Stimulated activated CD4-positive, alpha-beta T cell treated with anti-CD3 and anti-CD28 coated beads, Interleukin-15, amount 100 ng/mL, for 1 hour (primary cell): ENCODE measurements around the gene PEX11B.
A peak's percentile ranks its signal among the peaks of the same experiment; 100 is the strongest.
"Not testable (repeated sequence)": the region's sequence is repeated elsewhere in the genome, so short reads cannot be mapped to it uniquely, and the experiment has no call there.

ENCODE experiments used
- DNase-seq, 2 donors: peaks; one replicate each; pipeline ENCODE4 v3.0.0-alpha.2; 2020; ENCODE audit warnings: low read depth in 1 of 2, low spot score in 1 of 2

PEX11B gene

DNA sequence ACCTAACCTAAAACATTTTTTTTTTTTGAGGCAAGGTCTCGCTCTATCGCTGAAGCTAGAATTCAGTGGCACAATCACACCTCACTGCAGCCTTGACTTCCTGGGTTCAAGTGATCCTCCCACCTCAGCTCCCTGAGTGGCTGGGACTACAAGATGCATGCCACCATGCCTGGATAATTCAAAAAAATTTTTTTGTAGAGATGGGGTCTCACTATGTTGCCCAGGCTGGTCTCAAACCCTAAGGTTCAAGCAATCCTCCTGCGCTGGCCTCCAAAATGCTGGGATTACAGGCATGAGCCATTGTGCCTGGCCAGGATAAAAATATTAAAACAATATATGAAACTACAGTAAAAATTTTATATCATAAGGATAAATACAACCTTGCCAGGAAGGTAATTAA lies 34.4 kb upstream of the PEX11B start:
- no peak for DNase-seq

DNA sequence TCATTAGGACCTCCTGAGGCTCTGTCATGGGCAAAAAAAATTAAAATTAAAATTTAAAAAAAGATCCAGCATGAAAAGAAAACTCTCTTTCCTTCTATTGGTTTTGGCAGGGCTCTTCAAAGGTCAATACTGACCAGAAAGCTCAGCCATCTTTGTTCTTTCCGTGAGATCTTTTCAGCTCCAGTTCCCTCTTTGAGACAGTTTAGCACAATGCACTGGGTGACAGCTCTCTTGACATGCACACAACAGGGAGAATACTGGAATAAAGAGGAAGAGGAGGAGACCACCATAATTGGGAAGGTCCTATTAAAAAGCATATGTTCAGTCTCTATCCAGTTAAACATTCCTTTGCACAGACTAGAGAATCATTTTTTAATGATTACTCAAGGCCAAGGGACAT lies 33.0 kb upstream of the PEX11B start:
- no peak for DNase-seq

DNA sequence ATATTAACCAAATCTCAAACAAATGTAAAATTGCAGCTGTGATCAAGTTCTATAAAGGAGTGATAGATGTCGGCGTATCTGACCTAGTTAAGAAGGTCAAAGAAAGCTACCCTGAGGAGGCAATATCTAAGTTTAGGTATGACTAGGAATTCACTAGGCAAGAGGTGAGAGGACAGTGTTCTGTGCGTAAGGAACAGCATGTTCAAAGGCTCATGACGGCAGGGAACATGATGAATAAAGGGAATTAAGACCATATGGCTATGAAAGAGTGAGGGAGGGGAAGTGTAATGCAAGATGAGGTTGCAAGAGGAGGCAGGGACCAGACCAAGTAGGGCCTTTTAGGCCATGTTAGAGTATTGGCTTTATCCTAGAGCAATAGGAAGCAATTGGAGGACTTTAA lies 30.7 kb upstream of the PEX11B start:
- DNase-seq: no peak

DNA sequence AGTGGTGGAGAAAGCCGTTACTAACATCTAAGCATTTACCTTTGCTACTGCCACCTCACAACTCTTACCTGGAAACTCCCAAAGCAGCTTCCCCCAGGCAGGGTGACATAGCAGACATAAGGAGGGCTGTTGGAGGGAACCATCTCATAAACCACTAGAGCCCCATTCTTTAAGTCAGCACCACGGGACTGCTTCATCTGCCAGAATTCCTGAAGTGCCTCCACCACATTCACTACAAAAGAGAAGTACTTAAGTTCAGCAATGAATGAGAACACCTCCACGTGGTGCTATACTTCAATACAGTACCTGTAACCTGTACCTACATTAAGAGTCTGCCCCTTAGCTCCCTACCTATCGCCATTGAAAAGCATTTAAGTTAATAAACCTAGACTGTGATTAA lies 29.0 kb upstream of the PEX11B start:
- DNase-seq: no peak

DNA sequence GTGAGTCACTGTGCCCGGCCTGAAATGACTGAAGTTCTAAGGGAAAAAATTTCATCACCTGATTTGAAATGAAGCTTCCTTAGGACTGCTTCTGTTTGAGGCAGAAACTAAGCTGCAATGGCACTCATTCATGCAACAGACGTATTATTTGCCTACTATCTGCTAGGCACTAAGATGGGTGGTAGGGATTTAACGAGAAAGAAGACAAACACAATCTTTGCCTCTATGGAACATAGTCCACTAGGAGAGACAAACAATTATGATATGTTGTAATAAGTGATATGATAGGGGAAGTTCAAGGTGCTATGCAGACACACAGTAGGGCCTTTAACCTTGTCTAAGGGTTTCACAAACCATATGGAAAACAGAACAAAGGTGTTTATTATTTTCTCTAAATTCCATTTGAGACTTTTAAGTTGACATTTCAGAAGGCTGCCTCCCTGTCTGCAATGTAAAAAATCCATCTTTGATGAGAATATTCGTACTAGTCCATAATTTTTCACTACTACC lies 28.0 kb upstream of the PEX11B start:
- no peak for DNase-seq

DNA sequence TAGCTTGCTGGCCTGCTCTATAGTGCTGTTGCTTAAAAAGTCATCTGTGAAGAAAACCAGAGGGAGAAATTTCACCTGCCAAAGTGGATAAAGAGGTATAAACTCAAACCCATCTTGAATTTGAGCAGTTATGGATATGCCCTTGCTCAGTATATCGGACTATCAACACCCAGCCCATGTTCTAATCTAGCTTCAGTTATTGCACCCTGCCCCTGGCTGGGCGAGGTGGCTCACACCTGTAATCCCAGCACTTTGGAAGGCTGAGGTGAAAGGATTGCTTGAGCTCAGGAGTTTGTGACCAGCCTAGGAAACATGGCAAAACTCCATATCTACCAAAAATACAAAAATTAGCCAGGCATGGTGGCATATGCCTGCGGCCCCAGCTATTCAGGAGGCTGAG lies 26.0 kb upstream of the PEX11B start:
- DNase-seq: no peak

DNA sequence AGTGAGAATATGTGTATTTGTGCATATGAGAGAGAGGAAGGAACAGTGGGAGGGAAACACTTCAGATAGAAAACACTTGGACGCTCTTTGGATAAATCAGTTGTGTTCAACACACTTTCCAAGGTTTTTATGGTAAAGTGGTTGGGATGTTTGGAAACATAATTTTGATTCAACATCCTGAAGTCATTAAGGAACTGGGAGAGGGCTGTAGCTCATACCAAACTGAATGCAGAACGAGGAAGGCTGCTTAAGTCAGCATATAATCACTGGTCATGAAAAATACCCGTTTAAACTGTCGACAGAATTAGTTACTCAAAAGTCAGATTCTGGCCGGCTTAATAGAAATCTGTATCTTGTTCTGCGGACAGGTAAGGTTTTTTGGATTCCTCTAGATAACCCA lies 24.4 kb upstream of the PEX11B start:
- no peak for DNase-seq

DNA sequence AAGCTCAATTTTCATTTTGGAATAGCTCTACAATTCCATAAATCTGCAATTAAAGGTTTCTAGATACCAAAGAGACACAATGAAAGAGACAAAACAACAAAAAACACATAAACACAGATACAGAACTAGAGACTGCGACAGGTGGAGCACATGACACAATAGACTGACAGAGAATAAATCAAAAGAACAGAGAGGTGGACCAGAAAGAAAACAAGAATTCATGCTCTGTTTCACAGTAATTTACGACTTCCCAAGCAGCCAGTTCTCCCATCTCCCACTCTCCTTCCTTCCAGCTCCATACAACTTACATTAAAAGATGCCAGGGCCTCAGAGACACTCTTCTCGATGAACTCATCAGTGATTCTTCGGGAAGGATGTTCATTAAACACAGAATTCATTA lies 23.9 kb upstream of the PEX11B start:
- DNase-seq: no peak

DNA sequence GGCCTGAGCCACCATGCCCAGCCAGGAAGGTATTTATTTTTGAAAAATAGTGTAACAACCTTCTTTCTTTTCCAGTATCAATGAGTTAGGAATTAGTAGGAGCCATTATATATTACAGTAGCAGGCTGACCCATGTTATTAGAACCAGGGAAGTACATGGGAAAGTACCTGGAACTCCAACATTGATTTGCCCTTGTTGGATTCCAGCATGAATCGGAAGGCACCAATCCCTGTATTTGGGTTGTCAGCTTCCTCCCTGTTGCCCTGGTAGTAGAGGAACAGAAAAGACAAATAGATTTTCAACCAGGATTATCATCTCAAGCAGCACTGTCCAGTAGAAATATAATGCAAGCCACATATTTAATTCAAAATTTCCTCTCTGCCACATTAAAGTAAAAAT lies 18.9 kb upstream of the PEX11B start:
- no peak for DNase-seq

DNA sequence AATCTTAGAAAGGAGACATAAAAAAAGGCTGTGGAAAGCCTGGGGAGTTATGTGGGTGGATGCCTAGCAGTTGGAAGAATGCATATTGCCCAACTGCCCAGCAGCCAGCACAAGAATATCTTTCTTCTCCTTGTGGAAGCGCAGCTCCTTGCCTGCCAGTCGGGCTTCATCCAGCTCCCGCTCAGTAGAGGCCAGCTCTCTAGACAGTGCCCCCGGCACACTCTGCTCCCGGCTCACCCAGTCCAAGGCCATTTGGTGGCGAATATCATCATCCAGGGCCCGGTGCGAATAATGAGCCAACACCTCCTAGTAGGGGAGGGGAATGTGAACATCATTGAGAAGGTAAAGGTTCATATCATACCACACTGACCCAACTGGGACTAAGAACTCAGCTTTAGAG lies 17.7 kb upstream of the PEX11B start:
- DNase-seq: no peak

DNA sequence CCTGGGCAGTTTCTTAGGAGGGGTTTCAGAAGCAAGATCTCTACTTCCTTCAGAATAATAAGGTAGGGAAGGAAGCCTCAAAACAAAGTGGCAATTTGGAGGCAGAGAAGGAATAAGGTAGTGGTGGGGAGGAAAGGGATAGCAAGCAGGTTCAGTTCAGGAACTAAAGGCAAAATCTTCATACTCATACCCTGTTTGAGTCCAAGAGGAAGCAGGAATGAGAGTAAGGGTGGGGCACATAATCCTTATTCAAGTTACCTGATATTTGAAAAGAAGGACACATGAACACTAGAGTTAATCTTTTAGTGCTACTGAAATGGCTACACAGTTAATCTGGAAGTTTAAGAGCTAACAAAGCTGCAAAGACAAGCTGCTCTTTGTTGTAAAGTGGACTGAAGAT lies 17.2 kb upstream of the PEX11B start:
- DNase-seq: no peak

DNA sequence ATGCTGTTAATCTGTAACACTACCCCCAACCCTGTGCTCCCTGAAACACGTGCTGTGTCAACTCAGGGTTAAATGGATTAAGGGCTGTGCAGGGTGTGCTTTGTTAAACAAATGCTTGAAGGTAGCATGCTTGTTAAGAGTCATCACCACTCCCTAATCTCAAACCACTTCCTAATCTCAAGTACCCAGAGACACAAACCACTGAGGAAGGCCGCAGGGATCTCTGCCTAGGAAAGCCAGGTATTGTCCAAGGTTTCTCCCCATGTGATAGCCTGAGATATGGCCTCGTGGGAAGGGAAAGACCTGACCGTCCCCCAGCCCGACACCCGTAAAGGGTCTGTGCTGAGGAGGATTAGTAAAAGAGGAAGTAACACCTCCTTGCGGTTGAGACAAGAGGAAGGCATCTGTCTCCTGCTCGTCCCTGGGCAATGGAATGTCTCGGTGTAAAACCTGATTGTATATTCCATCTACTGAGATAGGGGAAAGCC lies 14.0 kb upstream of the PEX11B start:
- DNase-seq: not testable (repeated sequence)

DNA sequence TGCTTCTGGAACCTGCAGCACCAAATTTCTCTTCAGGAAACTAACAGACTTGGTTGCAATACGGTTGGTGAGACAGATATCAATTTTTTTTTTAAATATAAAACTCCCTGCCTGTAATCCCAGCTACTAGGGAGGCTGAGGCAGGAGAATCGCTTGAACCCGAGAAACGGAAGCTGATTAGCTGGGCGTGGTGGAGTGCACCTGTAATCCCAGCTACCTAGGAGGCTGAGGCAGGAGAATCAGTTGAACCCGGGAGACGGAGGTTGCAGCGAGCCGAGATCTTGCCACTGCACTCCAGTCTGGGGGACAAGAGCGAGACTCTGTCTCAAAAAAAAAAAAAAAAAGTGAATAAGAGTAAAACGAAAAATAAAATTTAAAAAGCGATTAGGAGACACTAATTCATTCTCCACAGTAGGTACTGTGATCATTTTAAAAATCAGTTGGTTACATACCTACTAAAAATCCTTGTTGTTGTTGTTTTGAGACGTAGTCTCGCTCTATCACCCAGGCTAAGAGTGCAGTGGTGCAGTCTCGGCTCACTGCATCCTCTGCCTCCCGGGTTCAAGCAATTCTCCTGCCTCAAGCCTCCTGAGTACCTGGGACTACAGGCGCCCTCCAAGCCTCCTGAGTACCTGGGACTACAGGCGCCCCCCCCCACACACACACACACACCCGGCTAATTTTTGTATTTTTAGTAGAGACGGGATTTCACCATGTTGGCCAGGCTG lies 9.6 kb upstream of the PEX11B start:
- no peak for DNase-seq

DNA sequence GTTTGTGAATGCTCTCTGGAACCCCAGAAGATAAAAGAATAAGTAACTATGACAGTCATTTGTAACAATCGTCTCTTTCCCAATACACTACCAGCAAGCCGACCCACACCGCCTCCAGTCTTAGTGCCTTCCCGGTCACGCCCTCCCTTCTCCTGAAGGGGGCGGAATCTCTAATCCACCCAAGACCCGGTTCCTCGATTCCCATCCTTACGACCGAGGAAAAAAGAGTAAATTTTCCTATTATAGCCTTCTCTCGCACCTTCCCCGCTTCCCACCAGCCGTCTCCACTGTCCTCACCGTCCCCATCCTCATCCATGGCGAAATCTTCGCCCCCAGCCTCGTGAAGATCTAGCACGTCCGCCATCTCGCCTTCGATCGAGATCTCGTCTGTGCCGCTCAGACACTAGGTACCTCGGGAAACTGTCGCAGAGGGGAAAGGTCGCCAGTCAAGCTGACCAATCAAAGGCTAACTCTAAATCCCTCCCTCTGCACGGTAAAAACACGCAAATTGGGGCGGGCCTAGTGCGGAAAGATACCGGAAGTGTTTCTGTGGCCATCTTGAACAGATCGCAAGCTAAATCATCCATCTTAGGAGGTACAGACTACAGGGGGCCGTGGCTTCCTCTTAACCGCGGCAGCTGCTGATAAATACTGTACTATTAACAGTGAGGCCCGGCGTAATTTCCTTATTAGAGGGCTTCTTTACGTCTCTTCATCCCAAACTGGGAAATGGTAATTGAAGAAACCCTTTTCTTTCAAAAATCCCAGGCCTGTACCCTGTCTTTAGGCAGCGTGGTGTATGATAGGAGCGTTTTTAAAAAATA lies 8.8 kb upstream of the PEX11B start, which contains the start of gene RBM8A:
Gene RBM8A, minus strand, starts transcription at position 422 of the 824 bp plus-strand sequence. Its CDS starts 58 bp downstream, at position 364.
- peak; percentile 74 to 86 for DNase-seq

DNA sequence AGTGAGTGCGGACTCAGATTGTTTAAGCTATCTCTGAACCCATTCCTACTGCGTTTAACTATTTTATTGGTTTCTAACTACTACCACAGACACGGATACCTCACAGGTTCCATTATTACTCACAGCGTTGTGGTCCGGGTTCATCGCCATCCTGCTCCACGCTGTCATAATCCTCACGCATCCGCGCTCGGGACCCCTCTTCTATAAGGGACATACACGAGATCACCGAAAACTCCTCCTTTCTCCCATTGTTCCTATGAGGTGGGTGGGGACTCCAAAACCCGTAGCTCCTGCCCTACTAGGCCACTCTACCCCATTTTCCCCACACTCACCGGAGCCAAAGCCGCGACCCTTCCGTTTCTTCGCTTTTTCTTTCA lies 8.2 kb upstream of the PEX11B start:
- peak in 1 of 2 donors; percentile 28 for DNase-seq

DNA sequence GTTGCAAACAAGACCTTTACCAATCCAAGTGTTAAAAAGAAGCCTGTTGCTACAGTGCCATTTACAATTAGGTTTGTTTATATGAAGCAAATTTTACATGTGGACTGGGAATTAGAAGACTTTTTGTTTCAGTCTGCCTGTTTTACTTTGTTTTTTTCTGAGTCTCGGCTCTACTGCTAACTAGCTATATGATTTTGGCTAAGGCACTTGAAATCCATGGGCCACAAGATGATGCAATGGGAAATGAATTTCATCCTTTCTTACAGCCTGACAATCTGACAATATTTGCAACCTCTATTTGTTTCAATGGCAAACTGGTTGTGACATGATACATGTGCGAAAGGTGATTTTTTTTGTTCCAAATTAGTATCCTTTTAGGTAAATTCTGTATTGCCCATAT lies 3.7 kb upstream of the PEX11B start:
- DNase-seq: no peak

DNA sequence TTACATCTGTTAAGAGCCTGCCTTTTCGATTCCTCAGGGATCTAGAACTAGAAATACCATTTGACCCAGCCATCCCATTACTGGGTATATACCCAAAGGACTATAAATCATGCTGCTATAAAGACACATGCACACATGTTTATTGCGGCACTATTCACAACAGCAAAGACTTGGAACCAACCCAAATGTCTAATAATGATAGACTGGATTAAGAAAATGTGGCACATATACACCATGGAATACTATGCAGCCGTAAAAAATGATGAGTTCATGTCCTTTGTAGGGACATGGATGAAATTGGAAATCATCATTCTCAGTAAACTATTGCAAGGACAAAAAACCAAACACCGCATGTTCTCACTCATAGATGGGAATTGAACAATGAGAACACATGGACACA lies 1.8 kb upstream of the PEX11B start:
- not testable (repeated sequence) for DNase-seq

DNA sequence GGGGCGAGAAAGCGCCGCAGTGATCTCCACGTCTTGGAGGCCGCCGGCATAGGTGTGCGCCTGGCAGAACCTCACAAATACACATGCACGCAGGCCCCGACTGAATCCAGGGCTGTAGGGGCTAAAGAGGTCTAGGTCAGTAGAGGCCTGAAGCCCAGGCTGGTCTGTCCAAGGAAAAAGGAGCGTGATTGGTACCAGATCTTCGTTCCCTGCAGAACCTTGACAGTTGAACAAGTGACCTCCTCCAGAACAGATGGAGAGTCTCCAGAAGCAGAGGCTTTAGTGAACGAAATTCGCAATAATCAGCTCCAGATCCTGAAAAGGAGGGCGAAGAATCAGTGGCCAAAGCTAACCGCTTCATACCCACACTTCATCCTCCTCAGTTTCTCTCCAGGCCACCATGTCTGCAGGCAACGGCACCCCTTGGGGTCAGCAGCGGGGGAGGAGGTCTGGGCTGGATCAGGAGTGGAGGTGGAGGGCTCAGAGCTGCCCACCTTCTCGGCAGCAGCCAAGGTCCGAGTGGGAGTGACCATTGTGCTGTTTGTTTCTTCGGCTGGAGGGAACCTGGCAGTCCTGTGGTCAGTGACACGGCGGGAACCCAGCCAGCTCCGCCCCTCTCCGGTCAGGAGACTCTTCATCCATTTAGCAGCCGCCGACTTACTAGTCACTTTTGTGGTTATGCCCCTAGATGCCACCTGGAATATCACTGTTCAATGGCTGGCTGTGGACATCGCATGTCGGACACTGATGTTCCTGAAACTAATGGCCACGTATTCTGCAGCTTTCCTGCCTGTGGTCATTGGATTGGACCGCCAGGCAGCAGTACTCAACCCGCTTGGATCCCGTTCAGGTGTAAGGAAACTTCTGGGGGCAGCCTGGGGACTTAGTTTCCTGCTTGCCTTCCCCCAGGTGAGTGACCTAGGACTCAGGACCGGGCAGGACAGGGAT lies 749 bp upstream of the PEX11B start:
- no peak for DNase-seq

DNA sequence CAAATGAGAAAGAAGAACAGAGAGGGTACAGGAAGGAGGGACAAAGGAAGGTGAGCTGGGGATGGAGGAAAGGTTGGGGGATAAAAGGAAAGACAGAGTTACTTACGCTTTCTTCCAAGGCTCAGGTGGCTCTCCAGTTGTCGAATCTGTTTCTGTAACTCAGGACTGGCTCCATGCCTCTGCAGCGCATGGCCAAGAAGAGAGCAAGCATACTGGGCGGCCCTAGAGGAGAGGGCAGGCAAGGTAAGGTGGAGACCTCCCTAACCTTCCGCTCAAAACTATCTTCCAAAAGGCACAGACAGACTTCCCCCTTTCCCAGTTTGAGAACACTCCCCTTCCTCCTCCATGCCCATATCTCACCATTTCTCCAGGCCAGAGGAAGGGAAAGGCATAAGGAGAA lies 922 bp downstream of the PEX11B start:
- DNase-seq: no peak

DNA sequence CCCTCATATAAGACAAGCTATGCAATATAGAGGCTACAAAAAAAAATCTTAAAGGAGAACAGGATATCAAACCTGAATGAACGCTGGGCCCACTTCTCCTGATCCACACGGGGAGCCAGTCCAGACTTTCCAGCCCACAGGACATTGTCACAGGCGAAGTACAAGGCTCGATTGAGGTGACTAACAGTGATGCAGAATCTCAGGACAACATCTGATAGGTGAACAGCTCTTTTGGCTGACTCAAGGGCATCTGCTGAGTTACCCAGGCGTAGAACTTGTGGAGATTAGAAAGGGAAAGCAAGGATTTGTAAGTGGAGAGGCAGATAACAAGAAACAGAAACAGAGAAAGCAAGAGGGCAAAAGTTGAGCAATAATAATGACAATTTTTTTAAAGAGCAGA lies 1.8 kb downstream of the PEX11B start:
- DNase-seq: no peak

DNA sequence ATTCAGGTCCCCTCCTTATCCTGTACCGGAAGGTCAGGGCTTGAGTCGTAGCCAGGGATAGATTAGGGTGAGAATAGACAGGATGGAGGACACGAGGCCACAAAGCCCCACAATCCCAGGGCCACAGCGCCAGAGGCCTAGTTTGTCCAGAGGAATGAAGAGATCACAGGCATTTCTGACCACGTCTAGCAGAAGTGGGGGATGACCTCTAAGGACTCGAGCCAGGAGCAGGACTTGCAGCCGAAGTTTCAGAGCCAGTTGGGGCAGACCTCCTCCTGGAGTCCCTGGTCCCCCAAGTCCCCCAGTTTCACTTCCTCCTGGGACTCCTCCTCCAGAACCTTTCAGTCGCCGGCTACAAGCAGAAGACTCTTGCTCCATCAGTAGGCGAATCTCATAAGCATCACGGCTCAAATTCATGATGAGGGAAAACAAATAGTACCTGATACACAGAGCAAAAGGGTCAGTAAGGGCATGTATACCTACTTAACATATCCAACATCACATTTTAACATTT lies 6.3 kb downstream of the PEX11B start:
- DNase-seq: no peak
